Measurements from ENCODE around the gene TBC1D32.
"Not testable (repeated sequence)": the region's sequence is repeated elsewhere in the genome, so short reads cannot be mapped to it uniquely, and the experiment has no call there.

- TF ChIP-seq CTCF (conservative IDR thresholded peaks at IDR 0.05); EZH2 (IDR thresholded peaks at IDR 0.05; ENCODE audit: low read depth): not testable (repeated sequence)
Observed at GRCh38 chr6:121043211-121043610, 291.1 kb downstream of the TBC1D32 start.
